HG02870 (cell line): Measurements from ENCODE around the gene ZNF431.
"Not testable (repeated sequence)": the region's sequence is repeated elsewhere in the genome, so short reads cannot be mapped to it uniquely, and the experiment has no call there.

ENCODE experiments used
- ATAC-seq: cut with Tn5 transposase; IDR thresholded peaks from one replicate; pipeline ENCODE4 v1.9.1; 2021; ENCODE audit warnings: mild to moderate bottlenecking, moderate library complexity; ENCODE audit not compliant: unreplicated experiment

ZNF431 gene

GRCh38 chr19:21143854-21144253 is 2.0 kb downstream of the ZNF431 start:
- ATAC-seq = no peak

- no peak for ATAC-seq
Measured at GRCh38 chr19:21147540-21147939, 5.7 kb downstream of the ZNF431 start.

- no peak for ATAC-seq
Measured at GRCh38 chr19:21148681-21149080, 6.8 kb downstream of the ZNF431 start.

GRCh38 chr19:21149877-21150276 is 8.0 kb downstream of the ZNF431 start:
- no peak for ATAC-seq

DNA sequence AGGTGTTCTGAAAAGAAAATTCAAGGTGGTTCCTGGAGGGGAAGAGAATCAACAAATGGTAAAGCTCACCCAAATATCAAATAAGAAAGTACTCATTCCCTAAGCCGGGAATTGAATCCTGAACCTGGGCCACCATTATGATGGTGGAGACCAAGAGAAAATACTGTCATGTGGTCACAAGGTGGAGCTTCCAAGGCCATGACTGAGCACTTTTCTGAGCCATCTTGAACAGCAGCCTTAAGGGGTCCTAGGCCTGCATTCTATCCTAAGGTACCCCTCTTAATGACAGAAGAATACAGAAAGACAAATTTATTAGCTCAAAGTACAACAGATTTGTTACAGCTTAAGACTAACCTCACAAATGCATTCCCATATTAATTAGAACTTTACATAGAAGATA is 9.6 kb downstream of the ZNF431 start:
- ATAC-seq = no peak

GRCh38 chr19:21158523-21159135 is 16.8 kb downstream of the ZNF431 start:
- ATAC-seq = no peak

GRCh38 chr19:21164541-21164940 is 22.7 kb downstream of the ZNF431 start:
- no peak for ATAC-seq

DNA sequence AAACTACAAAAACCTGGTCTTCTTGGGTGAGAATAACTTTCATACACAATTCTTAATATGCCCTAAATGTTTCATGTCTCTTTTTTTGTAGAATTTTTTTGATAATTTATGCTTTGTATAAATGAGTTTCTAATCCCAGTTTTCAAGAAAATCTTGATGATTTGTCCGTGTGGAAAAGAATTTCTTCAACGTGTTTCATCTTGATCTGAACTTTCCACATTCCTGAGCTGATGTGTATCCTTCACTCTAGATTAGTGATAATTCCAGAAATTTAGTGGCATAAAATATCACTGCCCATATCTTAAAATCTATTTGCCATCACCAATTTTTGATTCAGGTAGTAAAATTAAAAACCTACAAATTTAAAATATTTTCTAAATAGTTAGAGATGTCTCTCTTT is 24.6 kb downstream of the ZNF431 start:
- ATAC-seq = no peak

GRCh38 chr19:21197590-21198295 is 55.9 kb downstream of the ZNF431 start:
- no peak for ATAC-seq

GRCh38 chr19:21202865-21203494 is 61.1 kb downstream of the ZNF431 start:
- ATAC-seq = no peak

GRCh38 chr19:21210037-21210621 is 68.3 kb downstream of the ZNF431 start:
- no peak for ATAC-seq

DNA sequence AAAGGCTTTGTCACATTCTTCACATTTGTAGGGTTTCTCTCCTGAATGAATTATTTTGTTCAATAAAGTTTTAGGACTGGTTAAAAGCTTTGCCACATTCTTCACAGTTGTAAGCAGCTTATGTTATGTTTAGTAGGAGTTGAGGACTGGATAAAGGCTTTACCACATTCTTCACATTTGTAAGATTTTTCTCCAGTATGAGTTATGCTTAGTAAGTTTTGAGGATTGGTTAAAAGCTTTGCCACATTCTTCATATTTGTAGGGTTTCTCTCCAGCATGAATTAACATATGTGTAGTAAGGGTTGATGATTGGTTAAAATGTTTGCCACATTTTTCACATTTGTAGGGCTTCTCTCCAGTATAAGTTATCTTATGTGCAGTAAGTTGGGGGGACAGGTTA is 79.9 kb downstream of the ZNF431 start:
- no peak for ATAC-seq

- not testable (repeated sequence) for ATAC-seq
Measured at GRCh38 chr19:21229938-21230337, 88.1 kb downstream of the ZNF431 start.

GRCh38 chr19:21233691-21234090 is 91.9 kb downstream of the ZNF431 start:
- no peak for ATAC-seq

- ATAC-seq = not testable (repeated sequence)
Measured at GRCh38 chr19:21236751-21237150, 94.9 kb downstream of the ZNF431 start.

DNA sequence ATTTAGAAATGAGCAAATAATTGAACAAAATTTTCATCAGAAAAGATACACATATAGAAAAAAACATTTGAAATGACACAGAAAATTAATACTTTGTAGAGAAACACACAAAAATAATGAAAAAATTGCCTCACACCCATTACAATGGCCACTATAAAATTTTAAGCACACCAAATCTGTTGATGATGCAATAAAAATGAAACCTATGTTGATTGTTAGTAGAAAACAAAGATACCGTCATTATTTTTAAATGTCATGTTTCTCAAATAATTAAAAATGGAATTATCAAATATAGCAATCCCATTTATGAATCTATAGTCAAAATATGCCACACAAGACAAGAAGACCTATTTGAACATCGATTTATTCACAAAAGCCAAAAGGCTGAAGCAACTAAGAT is 96.8 kb downstream of the ZNF431 start:
- no peak for ATAC-seq
